Adipocyte (in vitro differentiated cells): ENCODE measurements around the gene HCN2.

Experiments used
- DNase-seq: peaks from one replicate; pipeline ENCODE4 v3.0.0-alpha.2; 2015; ENCODE audit warnings: low read depth
- H3K27me3 ChIP-seq: replicated peaks from 2 replicates; pipeline ENCODE4 v1.7.0; 2013; ENCODE audit warnings: mild to moderate bottlenecking, low read length, moderate library complexity; ENCODE audit not compliant: control insufficient read depth, insufficient read depth
- H3K36me3 ChIP-seq: 2 replicates; pipeline ENCODE4 v1.7.0; 2013; ENCODE audit warnings: low read length, mild to moderate bottlenecking, moderate library complexity; ENCODE audit not compliant: control insufficient read depth, insufficient read depth, severe bottlenecking
- H3K4me1 ChIP-seq: 2 replicates; pipeline ENCODE4 v1.7.0; 2013; ENCODE audit warnings: mild to moderate bottlenecking, low read length, moderate library complexity; ENCODE audit not compliant: control insufficient read depth, insufficient read depth
- H3K4me3 ChIP-seq: 2 replicates; pipeline ENCODE4 v1.7.0; 2013; ENCODE audit warnings: mild to moderate bottlenecking, low read length, moderate library complexity
- H3K9ac ChIP-seq: 2 replicates; pipeline ENCODE4 v1.7.0; 2013; ENCODE audit warnings: mild to moderate bottlenecking, low read length, moderate library complexity
- H3K9me3 ChIP-seq: 2 replicates; pipeline ENCODE4 v1.7.0; 2013; ENCODE audit warnings: mild to moderate bottlenecking, low read length, moderate library complexity; ENCODE audit not compliant: control insufficient read depth

The HCN2 gene

GRCh38 chr19:648904-649801 lies 59.5 kb downstream of the HCN2 start:
- Histone ChIP-seq H3K4me1 (no peaks in the 10 kb centered on the region), H3K27me3 (no peaks in the 10 kb centered on the region), H3K36me3 (peaks cover 69% of the 10 kb centered on the region), H3K9me3 (no peaks in the 10 kb centered on the region), H3K9ac (no peak overlapping the region), H3K4me3 (no peak overlapping the region)
- no peak for DNase-seq

GRCh38 chr19:650121-650520 lies 60.4 kb downstream of the HCN2 start:
- Histone ChIP-seq H3K36me3 (peaks cover 66% of the 10 kb centered on the region), H3K9ac (no peak overlapping the region), H3K27me3 (no peaks in the 10 kb centered on the region), H3K4me1 (no peaks in the 10 kb centered on the region), H3K9me3 (no peaks in the 10 kb centered on the region), H3K4me3 (no peak overlapping the region)
- DNase-seq = no peak

- DNase-seq = no peak
- Histone ChIP-seq H3K36me3 (peaks cover 62% of the 10 kb centered on the region), H3K9me3 (no peaks in the 10 kb centered on the region), H3K9ac (no peak overlapping the region), H3K4me3 (no peak overlapping the region), H3K4me1 (no peaks in the 10 kb centered on the region), H3K27me3 (no peaks in the 10 kb centered on the region)
Measured at GRCh38 chr19:651114-651818, 61.6 kb downstream of the HCN2 start.

GRCh38 chr19:651991-652390 lies 62.3 kb downstream of the HCN2 start:
- peaks cover 57% of the 10 kb centered on the region for H3K36me3 ChIP-seq

GRCh38 chr19:652467-653389 lies 63.0 kb downstream of the HCN2 start:
- Histone ChIP-seq H3K27me3 (no peaks in the 10 kb centered on the region), H3K4me1 (no peaks in the 10 kb centered on the region), H3K4me3 (no peak overlapping the region), H3K36me3 (peaks cover 54% of the 10 kb centered on the region), H3K9ac (no peak overlapping the region), H3K9me3 (no peaks in the 10 kb centered on the region)
- DNase-seq = no peak

More at GRCh38 chr19:651991-652390, 62.3 kb downstream of the HCN2 start:
- Histone ChIP-seq H3K4me1 (no peaks in the 10 kb centered on the region), H3K9ac (no peak overlapping the region), H3K9me3 (no peaks in the 10 kb centered on the region), H3K4me3 (no peak overlapping the region), H3K27me3 (no peaks in the 10 kb centered on the region)
- DNase-seq = no peak

- no peak for DNase-seq
- Histone ChIP-seq H3K36me3 (peaks cover 49% of the 10 kb centered on the region), H3K4me3 (no peak overlapping the region), H3K9ac (no peak overlapping the region), H3K27me3 (no peaks in the 10 kb centered on the region), H3K4me1 (peaks cover 1% of the 10 kb centered on the region), H3K9me3 (no peaks in the 10 kb centered on the region)
Measured at GRCh38 chr19:653425-653824, 63.7 kb downstream of the HCN2 start.

GRCh38 chr19:655691-656090 lies 66.0 kb downstream of the HCN2 start:
- H3K4me1 ChIP-seq = peaks cover 23% of the 10 kb centered on the region
- no peaks in the 10 kb centered on the region for H3K9me3 ChIP-seq
- no peak for DNase-seq
- no peaks in the 10 kb centered on the region for H3K27me3 ChIP-seq
- H3K36me3 ChIP-seq = peaks cover 39% of the 10 kb centered on the region
- H3K9ac ChIP-seq = no peak overlapping the region
- no peak overlapping the region for H3K4me3 ChIP-seq

GRCh38 chr19:656751-657559 lies 67.3 kb downstream of the HCN2 start:
- Histone ChIP-seq H3K4me3 (no peak overlapping the region), H3K9me3 (no peaks in the 10 kb centered on the region), H3K4me1 (peaks cover 35% of the 10 kb centered on the region), H3K9ac (no peak overlapping the region), H3K27me3 (no peaks in the 10 kb centered on the region), H3K36me3 (peaks cover 27% of the 10 kb centered on the region)
- no peak for DNase-seq

GRCh38 chr19:657611-658010 lies 67.9 kb downstream of the HCN2 start:
- no peaks in the 10 kb centered on the region for H3K9me3 ChIP-seq
- H3K4me1 ChIP-seq = peaks cover 35% of the 10 kb centered on the region
- H3K36me3 ChIP-seq = peaks cover 21% of the 10 kb centered on the region
- no peaks in the 10 kb centered on the region for H3K27me3 ChIP-seq
- DNase-seq = no peak
- no peak overlapping the region for H3K4me3 ChIP-seq
- H3K9ac ChIP-seq = no peak overlapping the region

- DNase-seq = no peak
- peaks cover 35% of the 10 kb centered on the region for H3K4me1 ChIP-seq
- no peak overlapping the region for H3K9ac ChIP-seq
- peaks cover 17% of the 10 kb centered on the region for H3K36me3 ChIP-seq
- no peaks in the 10 kb centered on the region for H3K9me3 ChIP-seq
- no peaks in the 10 kb centered on the region for H3K27me3 ChIP-seq
- no peak overlapping the region for H3K4me3 ChIP-seq
Measured at GRCh38 chr19:658059-658839, 68.6 kb downstream of the HCN2 start.
